Osteoblast (primary cell): ENCODE results near the gene CCDC154. TPM values are rescaled to one million over a fixed set of nuclear protein-coding genes. Genes with fewer than 3 reads are reported as not detected.

Source experiments
- DNase-seq: peaks from one replicate; pipeline ENCODE4 v3.0.0; 2011; ENCODE audit warnings: low spot score, mixed read lengths; ENCODE audit not compliant: insufficient read length; ENCODE audit errors: missing footprints
- H2AFZ ChIP-seq: 2 replicates; pipeline ENCODE4 v1.6.0; 2011; ENCODE audit warnings: mild to moderate bottlenecking, low read length
- H3K27ac ChIP-seq: 2 replicates; pipeline ENCODE4 v1.5.1; 2011; ENCODE audit warnings: mild to moderate bottlenecking, low read depth, low read length, moderate library complexity
- H3K27me3 ChIP-seq: 2 replicates; pipeline ENCODE4 v1.6.0; 2012; ENCODE audit warnings: mild to moderate bottlenecking, control low read depth, inconsistent platforms, low read length, moderate library complexity; ENCODE audit not compliant: insufficient read depth
- H3K36me3 ChIP-seq: 2 replicates; pipeline ENCODE4 v1.5.1; 2011; ENCODE audit warnings: mild to moderate bottlenecking, low read length, control low read depth, moderate library complexity; ENCODE audit not compliant: insufficient read depth
- H3K4me1 ChIP-seq: 2 replicates; pipeline ENCODE4 v1.5.1; 2011; ENCODE audit warnings: mild to moderate bottlenecking, low read length, control low read depth, moderate library complexity; ENCODE audit not compliant: insufficient read depth
- H3K4me2 ChIP-seq: 2 replicates; pipeline ENCODE4 v1.6.0; 2011; ENCODE audit warnings: mild to moderate bottlenecking, low read length; ENCODE audit not compliant: insufficient read depth
- H3K4me3 ChIP-seq: fragments of 200-600 bp; sonication (generic); 3 replicates; pipeline ENCODE4 v1.5.1; 2012; ENCODE audit warnings: mild to moderate bottlenecking, low read length, inconsistent platforms; ENCODE audit not compliant: insufficient read depth
- H3K79me2 ChIP-seq: 2 replicates; pipeline ENCODE4 v1.6.0; 2012; ENCODE audit warnings: mild to moderate bottlenecking, low read length, control low read depth, inconsistent platforms; ENCODE audit not compliant: insufficient read depth
- H3K9me3 ChIP-seq: 2 replicates; pipeline ENCODE4 v1.5.1; 2011; ENCODE audit warnings: low read depth, low read length, control low read depth
- H4K20me1 ChIP-seq: 2 replicates; pipeline ENCODE4 v1.6.0; 2012; ENCODE audit warnings: mild to moderate bottlenecking, low read length, control low read depth; ENCODE audit not compliant: insufficient read depth
- CTCF ChIP-seq: IDR thresholded peaks from 2 replicates; pipeline ENCODE4 v1.5.1; 2011; ENCODE audit warnings: mild to moderate bottlenecking, low read depth, low read length, moderate library complexity; ENCODE audit errors: extremely low read depth
- total RNA-seq: library from RNA; depleted of rRNA; stranded (reverse); fragments of >200 nt; gene quantifications from 2 replicates; pipeline ENCODE4 v1.2.3, GENCODE V29; 2012

The CCDC154 gene
- total RNA-seq, 1 donor, result 0.36 TPM

GRCh38 chr16:1431497-1432270, 12.7 kb downstream of the CCDC154 start:
- no peak overlapping the region for H3K27ac ChIP-seq
- no peak for DNase-seq

GRCh38 chr16:1430759-1431496, 13.4 kb downstream of the CCDC154 start, which contains the start of gene PERCC1:
TSS of gene PERCC1 (plus strand) at chr16:1431078. CDS start at chr16:1432594, 1,516 bp downstream.
- no peaks in the 10 kb centered on the region for H4K20me1 ChIP-seq
- no peaks in the 10 kb centered on the region for H3K27me3 ChIP-seq
- H2AFZ ChIP-seq, result no peak within 1 kb of the TSS
- H3K9me3 ChIP-seq, result no peaks in the 10 kb centered on the region
- no peaks in the 10 kb centered on the region for H3K4me1 ChIP-seq
- H3K4me2 ChIP-seq, result no peak within 1 kb of the TSS
- H3K36me3 ChIP-seq, result no peaks in the 10 kb centered on the region
- no peak within 1 kb of the TSS for H3K4me3 ChIP-seq
- no peak within 1 kb of the TSS for H3K27ac ChIP-seq
- DNase-seq, result no peak
- no peak for TF ChIP-seq CTCF
- H3K79me2 ChIP-seq, result no peaks in the 10 kb centered on the region

More at GRCh38 chr16:1431497-1432270, 12.7 kb downstream of the CCDC154 start:
- Histone ChIP-seq H3K79me2 (no peaks in the 10 kb centered on the region), H3K4me3 (no peak overlapping the region), H3K4me1 (no peaks in the 10 kb centered on the region), H4K20me1 (no peaks in the 10 kb centered on the region), H3K27me3 (no peaks in the 10 kb centered on the region), H3K36me3 (no peaks in the 10 kb centered on the region), H3K9me3 (no peaks in the 10 kb centered on the region), H3K4me2 (no peak overlapping the region), H2AFZ (no peak overlapping the region)
- no peak for TF ChIP-seq CTCF

GRCh38 chr16:1430214-1430758, 14.1 kb downstream of the CCDC154 start:
- no peaks in the 10 kb centered on the region for H3K9me3 ChIP-seq
- H3K36me3 ChIP-seq, result no peaks in the 10 kb centered on the region
- H3K27ac ChIP-seq, result no peak overlapping the region
- no peaks in the 10 kb centered on the region for H3K79me2 ChIP-seq
- H3K4me2 ChIP-seq, result no peak overlapping the region
- H3K4me1 ChIP-seq, result no peaks in the 10 kb centered on the region
- no peak overlapping the region for H3K4me3 ChIP-seq
- H3K27me3 ChIP-seq, result no peaks in the 10 kb centered on the region
- DNase-seq, result no peak
- TF ChIP-seq CTCF, result no peak
- H4K20me1 ChIP-seq, result no peaks in the 10 kb centered on the region
- H2AFZ ChIP-seq, result no peak overlapping the region

GRCh38 chr16:1429631-1430030, 14.7 kb downstream of the CCDC154 start:
- no peaks in the 10 kb centered on the region for H3K27me3 ChIP-seq
- H3K4me2 ChIP-seq, result no peak overlapping the region
- no peaks in the 10 kb centered on the region for H4K20me1 ChIP-seq
- H3K4me3 ChIP-seq, result no peak overlapping the region
- no peaks in the 10 kb centered on the region for H3K4me1 ChIP-seq
- TF ChIP-seq CTCF, result no peak
- H3K9me3 ChIP-seq, result no peaks in the 10 kb centered on the region
- H3K79me2 ChIP-seq, result no peaks in the 10 kb centered on the region
- H3K36me3 ChIP-seq, result no peaks in the 10 kb centered on the region
- no peak overlapping the region for H3K27ac ChIP-seq
- no peak overlapping the region for H2AFZ ChIP-seq
- no peak for DNase-seq
